K562 (cell line): ENCODE measurements around the gene NCAM2. TPM values are rescaled to one million over a fixed set of nuclear protein-coding genes. Genes with fewer than 3 reads are reported as not detected.

Source experiments
- ATF1 ChIP-seq, 2 experiments: fragments of 450-650 bp in 1 of 2; IDR thresholded peaks; 2 replicates each; pipeline ENCODE4 v1.6.1; 2016; ENCODE audit warnings: missing compliant biosample characterization in 1 of 2, missing genetic modification characterization in 1 of 2
- ATF3 ChIP-seq, 2 experiments: fragments of 450-650 bp in 1 of 2; sonication (generic) in 1 of 2; formaldehyde crosslinking in 1 of 2; IDR thresholded peaks in 1 of 2; conservative IDR thresholded peaks in 1 of 2; 2 replicates each; pipeline versions ENCODE4 v1.6.1 to v1.8.1; 2016 to 2023; ENCODE audit warnings: mild to moderate bottlenecking in 2 of 2, moderate library complexity in 2 of 2, inconsistent platforms in 1 of 2, missing genetic modification reagents in 1 of 2
- ATF7 ChIP-seq: fragments of 450-650 bp; IDR thresholded peaks from 2 replicates; pipeline ENCODE4 v1.7.1; 2014; ENCODE audit warnings: mild to moderate bottlenecking, moderate library complexity
- BMI1 ChIP-seq: fragments of 150-350 bp; IDR thresholded peaks from 2 replicates; pipeline ENCODE4 v1.6.1; 2014; ENCODE audit warnings: low read length
- C11orf30 ChIP-seq: fragments of 450-650 bp; IDR thresholded peaks from 2 replicates; pipeline ENCODE4 v1.6.1; 2016; ENCODE audit warnings: low read depth, mild to moderate bottlenecking
- ELF2 ChIP-seq: fragments of 250-450 bp; sonication (Bioruptor Pico); IDR thresholded peaks from 2 replicates; pipeline ENCODE4 v1.5.0; 2021; ENCODE audit warnings: mild to moderate bottlenecking
- NCOA4 ChIP-seq: fragments of 450-650 bp; IDR thresholded peaks from 2 replicates; pipeline ENCODE4 v1.6.1; 2018; ENCODE audit warnings: mild to moderate bottlenecking; ENCODE audit not compliant: partially characterized antibody
- RAD21 ChIP-seq, 2 experiments: fragments of 250-450 bp in 1 of 2; fragments of 450-650 bp in 1 of 2; sonication (Bioruptor Pico) in 1 of 2; formaldehyde crosslinking in 1 of 2; IDR thresholded peaks in 1 of 2; conservative IDR thresholded peaks in 1 of 2; 2 replicates each; pipeline versions ENCODE4 v1.4.0 to v1.8.0; 2020 to 2022; ENCODE audit warnings: mild to moderate bottlenecking in 2 of 2, moderate library complexity in 1 of 2
- SMC3 ChIP-seq: conservative IDR thresholded peaks from 2 replicates; pipeline ENCODE4 v1.6.1; 2011; ENCODE audit warnings: low read depth, low read length, improper control_type of control experiment; ENCODE audit not compliant: insufficient read depth
- TEAD4 ChIP-seq, 2 experiments: sonication (generic) in 1 of 2; formaldehyde crosslinking in 1 of 2; IDR thresholded peaks; 2 replicates each; pipeline versions ENCODE4 v1.6.1 to v1.8.0; 2012 to 2022; ENCODE audit warnings: borderline replicate concordance in 1 of 2, inconsistent platforms in 1 of 2, low read length in 1 of 2, mild to moderate bottlenecking in 1 of 2, missing genetic modification reagents in 1 of 2
- polyA plus RNA-seq, 8 experiments: library from polyadenylated mRNA; depleted of rRNA in 4 of 8; stranded (reverse) in 5 of 8; unstranded in 3 of 8; fragments of >200 nt; fragmentation: Nextera tagmentation in 2 of 8; fragmentation: Illumina TruSeq in 1 of 8; extraction: Ambion mirVana in 2 of 8; extraction: Trizol in 1 of 8; gene quantifications; 2 replicates each; pipeline versions ENCODE4 v1.2.1 to v1.2.3, GENCODE V29; 2011 to 2014; ENCODE audit warnings: inconsistent platforms in 1 of 8, missing spikeins in 1 of 8
- total RNA-seq, 7 experiments: library from RNA; depleted of rRNA in 6 of 7; stranded (reverse); fragments of >200 nt in 6 of 7; fragmentation: Illumina TruSeq in 2 of 7; extraction: Trizol in 2 of 7; gene quantifications; 2 replicates each; pipeline versions ENCODE4 v1.2.1 to v1.2.3, GENCODE V29; 2011 to 2021; ENCODE audit warnings: low replicate concordance in 1 of 7
- TF ChIP-seq, protein P1 (sequence below), 3 experiments: IDR thresholded peaks in 2 of 3; conservative IDR thresholded peaks in 1 of 3; 2 replicates each; pipeline ENCODE4 v1.5.1; 2011 to 2012; ENCODE audit warnings: low read length in 3 of 3, mild to moderate bottlenecking in 3 of 3, control low read depth in 2 of 3, improper control_type of control experiment in 1 of 3, inconsistent platforms in 1 of 3, low read depth in 1 of 3, mixed read lengths in 1 of 3, moderate library complexity in 1 of 3; ENCODE audit not compliant: insufficient read depth in 2 of 3

NCAM2 gene
- total and polyA plus RNA-seq, 9 of the 15 experiments (the other 6 are each of a cell fraction or from before 2014, with no cell fraction given) = 14.0 to 58.2 (median 27.8) TPM

- TF ChIP-seq, protein P1, sequence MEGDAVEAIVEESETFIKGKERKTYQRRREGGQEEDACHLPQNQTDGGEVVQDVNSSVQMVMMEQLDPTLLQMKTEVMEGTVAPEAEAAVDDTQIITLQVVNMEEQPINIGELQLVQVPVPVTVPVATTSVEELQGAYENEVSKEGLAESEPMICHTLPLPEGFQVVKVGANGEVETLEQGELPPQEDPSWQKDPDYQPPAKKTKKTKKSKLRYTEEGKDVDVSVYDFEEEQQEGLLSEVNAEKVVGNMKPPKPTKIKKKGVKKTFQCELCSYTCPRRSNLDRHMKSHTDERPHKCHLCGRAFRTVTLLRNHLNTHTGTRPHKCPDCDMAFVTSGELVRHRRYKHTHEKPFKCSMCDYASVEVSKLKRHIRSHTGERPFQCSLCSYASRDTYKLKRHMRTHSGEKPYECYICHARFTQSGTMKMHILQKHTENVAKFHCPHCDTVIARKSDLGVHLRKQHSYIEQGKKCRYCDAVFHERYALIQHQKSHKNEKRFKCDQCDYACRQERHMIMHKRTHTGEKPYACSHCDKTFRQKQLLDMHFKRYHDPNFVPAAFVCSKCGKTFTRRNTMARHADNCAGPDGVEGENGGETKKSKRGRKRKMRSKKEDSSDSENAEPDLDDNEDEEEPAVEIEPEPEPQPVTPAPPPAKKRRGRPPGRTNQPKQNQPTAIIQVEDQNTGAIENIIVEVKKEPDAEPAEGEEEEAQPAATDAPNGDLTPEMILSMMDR (IDR thresholded peaks at IDR 0.05 in 2 of 3, conservative IDR thresholded peaks at IDR 0.05 in 1 of 3; ENCODE audit: insufficient read depth in 2 of 3, low read depth in 1 of 3, low read length in 3 of 3) = peak; percentile 19 to 56 (median 45); a peak in 5 of 6 replicates
- TF ChIP-seq ELF2 (CRISPR knock-in tag) (no peak), RAD21 (CRISPR knock-in tag; conservative IDR thresholded peaks at IDR 0.05 in 1 of 2, IDR thresholded peaks at IDR 0.05 in 1 of 2) (peak; percentile 21 to 52; a peak in 2 of 4 replicates), NCOA4 (no peak), ATF7 (peak; percentile 48), BMI1 (no peak), SMC3 (peak; percentile 31; the same call in 1 of the 2 replicates), ATF3 (IDR thresholded peaks at IDR 0.05) (peak; percentile 46), ATF3 (CRISPR knock-in tag; conservative IDR thresholded peaks at IDR 0.05) (no peak), TEAD4 (IDR thresholded peaks at IDR 0.05; ENCODE audit: low read length) (no peak), TEAD4 (CRISPR knock-in tag; IDR thresholded peaks at IDR 0.05; ENCODE audit: borderline replicate concordance) (no peak), ATF1 (CRISPR knock-in tag; IDR thresholded peaks at IDR 0.05) (no peak), ATF1 (tag; IDR thresholded peaks at IDR 0.05) (0 out of 2 replicates have a peak, but pooled peaks have one; percentile 18), C11orf30 (no peak)
Measured at GRCh38 chr21:20971296-20971921, 26.8 kb upstream of the NCAM2 start (continued).
